Activated B cell treated with CpG ODN at 0.5 μM for 24 hours (primary cell): ENCODE data around the gene DNAAF5. TPM values are rescaled to one million over a fixed set of nuclear protein-coding genes. Genes with fewer than 3 reads are reported as not detected.

Experiments used
- ATAC-seq: fragments of 200-7000 bp; cut with Tn5 transposase; one replicate; pipeline ENCODE4 v1.10.0; 2021; ENCODE audit warnings: low read depth, mild to moderate bottlenecking, moderate library complexity
- CTCF ChIA-PET: fragments of 350-600 bp; sonication (Branson Sonifier 250); formaldehyde crosslinking; loops from one replicate; lab custom pipeline; 2021; ENCODE audit warnings: antibody characterized with exemption; lab: Charles Lee
- POLR2A ChIA-PET: fragments of 350-600 bp; sonication (Branson Sonifier 250); formaldehyde crosslinking; loops from one replicate; lab custom pipeline; 2021; ENCODE audit warnings: antibody characterized with exemption; lab: Charles Lee
- DNase-seq: peaks from one replicate; pipeline ENCODE4 v3.0.0; 2022
- H3K27ac Mint-ChIP-seq: one replicate; pipeline ENCODE4 v1.8.0; 2020; ENCODE audit warnings: mixed read lengths
- H3K27me3 Mint-ChIP-seq: one replicate; pipeline ENCODE4 v1.8.0; 2021; ENCODE audit warnings: mixed read lengths
- H3K36me3 Mint-ChIP-seq: one replicate; pipeline ENCODE4 v1.8.0; 2021; ENCODE audit warnings: low read depth, mixed read lengths
- H3K4me1 Mint-ChIP-seq: one replicate; pipeline ENCODE4 v1.8.0; 2021; ENCODE audit warnings: mixed read lengths
- H3K4me3 Mint-ChIP-seq: one replicate; pipeline ENCODE4 v1.8.0; 2020; ENCODE audit warnings: mild to moderate bottlenecking, mixed read lengths
- H3K9me3 Mint-ChIP-seq: one replicate; pipeline ENCODE4 v1.8.0; 2020; ENCODE audit warnings: mixed read lengths
- CTCF ChIP-seq: fragments of 200-600 bp; IDR thresholded peaks from one replicate; pipeline ENCODE4 v1.8.0; 2022; ENCODE audit warnings: antibody characterized with exemption, mild to moderate bottlenecking
- intact Hi-C: fragments of 100-400 bp; cut with micrococcal nuclease; formaldehyde crosslinking; loops from one replicate; pipeline ENCODE4 v1.15.1; 2024
- total RNA-seq: library from RNA; stranded (reverse); gene quantifications from 2 replicates; pipeline ENCODE4 v1.2.3, GENCODE V29; 2022

The DNAAF5 gene
- total RNA-seq, 1 donor from 2014 or later = 23.5 TPM

- no peak overlapping the region for H3K4me3 Mint-ChIP-seq
- POLR2A ChIA-PET = interaction anchor here (0.7 kb wide), 1 partner anchor 367 kb away, joined by 5 read pairs; no protein-coding TSS in a partner anchor
- intact Hi-C loops = no loop called here
Observed at GRCh38 chr7:772392-772791, 45.9 kb downstream of the DNAAF5 start.

GRCh38 chr7:772861-773621 lies 46.5 kb downstream of the DNAAF5 start:
- H3K36me3 Mint-ChIP-seq = peaks cover 46% of the 10 kb centered on the region
- ChIA-PET CTCF (interaction anchor here (1.1 to 2.3 kb wide), 2 partner anchors 406 to 451 kb away, joined by 3 to 15 read pairs; no protein-coding TSS in a partner anchor), POLR2A (interaction anchor here (0.7 kb wide), 1 partner anchor 368 kb away, joined by 5 read pairs; no protein-coding TSS in a partner anchor)
- ATAC-seq = no peak
- intact Hi-C loops = no loop called here
- no peaks in the 10 kb centered on the region for H3K9me3 Mint-ChIP-seq
- DNase-seq = no peak
- H3K27ac Mint-ChIP-seq = no peak overlapping the region
- H3K27me3 Mint-ChIP-seq = no peaks in the 10 kb centered on the region
- no peaks in the 10 kb centered on the region for H3K4me1 Mint-ChIP-seq
- H3K4me3 Mint-ChIP-seq = no peak overlapping the region
- TF ChIP-seq CTCF = no peak

More at GRCh38 chr7:772392-772791, 45.9 kb downstream of the DNAAF5 start:
- CTCF ChIA-PET = no interaction called here
- H3K27ac Mint-ChIP-seq = no peak overlapping the region
- H3K27me3 Mint-ChIP-seq = no peaks in the 10 kb centered on the region
- no peak for TF ChIP-seq CTCF
- no peaks in the 10 kb centered on the region for H3K9me3 Mint-ChIP-seq
- H3K36me3 Mint-ChIP-seq = peaks cover 49% of the 10 kb centered on the region
- no peaks in the 10 kb centered on the region for H3K4me1 Mint-ChIP-seq
- no peak for ATAC-seq
- DNase-seq = no peak

GRCh38 chr7:773622-773915 lies 47.1 kb downstream of the DNAAF5 start:
- Mint-ChIP-seq H3K4me1 (no peaks in the 10 kb centered on the region), H3K4me3 (no peak overlapping the region), H3K27me3 (no peaks in the 10 kb centered on the region), H3K36me3 (peaks cover 44% of the 10 kb centered on the region), H3K9me3 (no peaks in the 10 kb centered on the region), H3K27ac (no peak overlapping the region)
- CTCF ChIA-PET = interaction anchor here (0.6 to 2.3 kb wide), 3 partner anchors 38 to 451 kb away, joined by 3 to 15 read pairs (median 3); no protein-coding TSS in a partner anchor
- POLR2A ChIA-PET = no interaction called here
- ATAC-seq (no peak), DNase-seq (no peak)
- intact Hi-C loops = no loop called here
- TF ChIP-seq CTCF = no peak

- intact Hi-C loops = loop anchor here (1.0 kb wide), 2 partner anchors 442 to 452 kb away; no protein-coding TSS in a partner anchor
- peak; percentile 69 for TF ChIP-seq CTCF
- Mint-ChIP-seq H3K4me3 (no peak overlapping the region), H3K27me3 (no peaks in the 10 kb centered on the region), H3K27ac (no peak overlapping the region), H3K36me3 (peaks cover 44% of the 10 kb centered on the region), H3K9me3 (no peaks in the 10 kb centered on the region), H3K4me1 (no peaks in the 10 kb centered on the region)
- DNase-seq (peak; percentile 60), ATAC-seq (peak; percentile 94)
- CTCF ChIA-PET = interaction anchor here (0.6 to 2.3 kb wide), 2 partner anchors 37 to 452 kb away, joined by 3 to 15 read pairs; no protein-coding TSS in a partner anchor
- POLR2A ChIA-PET = no interaction called here
Observed at GRCh38 chr7:774161-775109, 47.9 kb downstream of the DNAAF5 start.
